H9 (cell line): ENCODE data around the gene LAMC1. TPM values are rescaled to one million over a fixed set of nuclear protein-coding genes. Genes with fewer than 3 reads are reported as not detected.

ENCODE experiments used
- DNase-seq: peaks from one replicate; pipeline ENCODE4 v3.0.0-alpha.2; 2017
- H2AFZ ChIP-seq: one replicate; pipeline ENCODE4 v1.6.1; 2013; ENCODE audit warnings: mild to moderate bottlenecking, low read length, control low read depth, moderate library complexity
- H2AK5ac ChIP-seq: 2 replicates; pipeline ENCODE4 v1.6.1; 2013; ENCODE audit warnings: low read length, control low read depth, mixed read lengths; ENCODE audit not compliant: insufficient read length
- H2BK120ac ChIP-seq: one replicate; pipeline ENCODE4 v1.6.1; 2013; ENCODE audit warnings: low read depth, mild to moderate bottlenecking, low read length, control low read depth, inconsistent platforms; ENCODE audit not compliant: poor library complexity, severe bottlenecking
- H2BK12ac ChIP-seq: 2 replicates; pipeline ENCODE4 v1.6.1; 2013; ENCODE audit warnings: low read length, control low read depth, mixed read lengths, low read depth; ENCODE audit not compliant: insufficient read length
- H2BK15ac ChIP-seq: 2 replicates; pipeline ENCODE4 v1.6.1; 2013; ENCODE audit warnings: low read depth, low read length, control low read depth
- H2BK20ac ChIP-seq: one replicate; pipeline ENCODE4 v1.6.1; 2013; ENCODE audit warnings: low read depth, mild to moderate bottlenecking, low read length, control low read depth, inconsistent platforms; ENCODE audit not compliant: poor library complexity, severe bottlenecking
- H2BK5ac ChIP-seq: 2 replicates; pipeline ENCODE4 v1.6.1; 2013; ENCODE audit warnings: low read length, control low read depth, mixed read lengths; ENCODE audit not compliant: insufficient read length
- H3K14ac ChIP-seq: 2 replicates; pipeline ENCODE4 v1.6.1; 2013; ENCODE audit warnings: low read length, control low read depth; ENCODE audit not compliant: insufficient read depth
- H3K18ac ChIP-seq: 2 replicates; pipeline ENCODE4 v1.6.1; 2013; ENCODE audit warnings: low read depth, mild to moderate bottlenecking, mixed read lengths, low read length, control low read depth; ENCODE audit not compliant: insufficient read length
- H3K23ac ChIP-seq: 2 replicates; pipeline ENCODE4 v1.6.1; 2013; ENCODE audit warnings: low read length, control low read depth, mixed read lengths, low read depth; ENCODE audit not compliant: insufficient read length
- H3K23me2 ChIP-seq: 2 replicates; pipeline ENCODE4 v1.6.1; 2013; ENCODE audit warnings: low read depth, mild to moderate bottlenecking, mixed read lengths, low read length, control low read depth; ENCODE audit not compliant: insufficient read length, poor library complexity, severe bottlenecking
- H3K27ac ChIP-seq: 2 replicates; pipeline ENCODE4 v1.5.1; 2013; ENCODE audit warnings: low read length, control low read depth, mixed read lengths, low read depth; ENCODE audit not compliant: insufficient read length
- H3K27me3 ChIP-seq: 2 replicates; pipeline ENCODE4 v1.6.1; 2013; ENCODE audit warnings: low read length, control low read depth, inconsistent platforms; ENCODE audit not compliant: insufficient read depth
- H3K4ac ChIP-seq: 2 replicates; pipeline ENCODE4 v1.6.1; 2013; ENCODE audit warnings: low read depth, mild to moderate bottlenecking, control low read depth, inconsistent platforms, low read length, moderate library complexity
- H3K4me1 ChIP-seq: 2 replicates; pipeline ENCODE4 v1.6.1; 2013; ENCODE audit warnings: low read length, control low read depth, inconsistent platforms; ENCODE audit not compliant: insufficient read depth
- H3K4me2 ChIP-seq: 2 replicates; pipeline ENCODE4 v1.6.1; 2013; ENCODE audit warnings: low read length, control low read depth, mixed read lengths; ENCODE audit not compliant: insufficient read length, insufficient read depth
- H3K56ac ChIP-seq: 2 replicates; pipeline ENCODE4 v1.6.1; 2013; ENCODE audit warnings: low read depth, mild to moderate bottlenecking, mixed read lengths, low read length, control low read depth; ENCODE audit not compliant: insufficient read length
- H3K79me1 ChIP-seq: 2 replicates; pipeline ENCODE4 v1.6.1; 2013; ENCODE audit warnings: low read depth, mild to moderate bottlenecking, moderate library complexity, low read length, control low read depth, inconsistent platforms; ENCODE audit not compliant: insufficient read depth, poor library complexity, severe bottlenecking
- H3K79me2 ChIP-seq: 2 replicates; pipeline ENCODE4 v1.6.1; 2013; ENCODE audit warnings: low read length, control low read depth, inconsistent platforms; ENCODE audit not compliant: insufficient read depth
- H3K9ac ChIP-seq: 2 replicates; pipeline ENCODE4 v1.6.1; 2013; ENCODE audit warnings: low read length, control low read depth, mixed read lengths; ENCODE audit not compliant: insufficient read length; ENCODE audit errors: extremely low read depth
- H3K9me3 ChIP-seq: one replicate; pipeline ENCODE4 v1.6.1; 2013; ENCODE audit warnings: low read depth, low read length, inconsistent platforms; ENCODE audit not compliant: control insufficient read depth
- H3T11ph ChIP-seq: one replicate; pipeline ENCODE4 v1.6.1; 2013; ENCODE audit warnings: mild to moderate bottlenecking, low read length, control low read depth, inconsistent platforms
- H4K20me1 ChIP-seq: one replicate; pipeline ENCODE4 v1.6.1; 2013; ENCODE audit not compliant: control insufficient read depth, insufficient read length, insufficient read depth
- H4K5ac ChIP-seq: 2 replicates; pipeline ENCODE4 v1.6.1; 2013; ENCODE audit warnings: low read depth, mild to moderate bottlenecking, mixed read lengths, low read length, control low read depth; ENCODE audit not compliant: insufficient read length
- H4K8ac ChIP-seq: replicated peaks from 2 replicates; pipeline ENCODE4 v1.6.1; 2013; ENCODE audit warnings: low read length, control low read depth, mixed read lengths, low read depth; ENCODE audit not compliant: insufficient read length
- H4K91ac ChIP-seq: 2 replicates; pipeline ENCODE4 v1.6.1; 2013; ENCODE audit warnings: low read depth, mild to moderate bottlenecking, moderate library complexity, mixed read lengths, low read length, control low read depth; ENCODE audit not compliant: insufficient read length
- H3K27ac Mint-ChIP-seq, 3 experiments: 2 replicates in 2 of 3; 3 replicates in 1 of 3; pipeline ENCODE4 v1.8.0; 2020 to 2021; ENCODE audit warnings: mixed read lengths in 3 of 3, mild to moderate bottlenecking in 1 of 3, moderate library complexity in 1 of 3
- H3K27me3 Mint-ChIP-seq: 2 replicates; pipeline ENCODE4 v1.8.0; 2021; ENCODE audit warnings: low read depth, mild to moderate bottlenecking, moderate library complexity, mixed read lengths
- H3K36me3 Mint-ChIP-seq, 3 experiments: 2 replicates in 2 of 3; 3 replicates in 1 of 3; pipeline ENCODE4 v1.8.0; 2020 to 2021; ENCODE audit warnings: low read depth in 3 of 3, mixed read lengths in 3 of 3; ENCODE audit not compliant: insufficient read depth in 1 of 3
- H3K4me1 Mint-ChIP-seq, 2 experiments: 2 replicates each; pipeline ENCODE4 v1.8.0; 2020; ENCODE audit warnings: mixed read lengths in 2 of 2
- H3K4me3 Mint-ChIP-seq, 2 experiments: 2 replicates in 1 of 2; 3 replicates in 1 of 2; pipeline ENCODE4 v1.8.0; 2020 to 2021; ENCODE audit warnings: mild to moderate bottlenecking in 2 of 2, mixed read lengths in 2 of 2, moderate library complexity in 1 of 2
- H3K9me3 Mint-ChIP-seq, 2 experiments: 2 replicates in 1 of 2; 3 replicates in 1 of 2; pipeline ENCODE4 v1.8.0; 2020; ENCODE audit warnings: mild to moderate bottlenecking in 2 of 2, mixed read lengths in 2 of 2, moderate library complexity in 1 of 2
- CTCF ChIP-seq: fragments of 200-600 bp; sonication (generic); conservative IDR thresholded peaks from 3 replicates; pipeline ENCODE4 v1.8.0; 2021; ENCODE audit warnings: antibody characterized with exemption, mild to moderate bottlenecking
- WGBS: extraction: QIAGEN DNeasy Blood & Tissue Kit; methylation state at CpG from one replicate; pipeline ENCODE4 v1.1.7; 2013; ENCODE audit warnings: missing lambda C conversion rate, low lambda C conversion rate, mixed read lengths; ENCODE audit not compliant: insufficient read length; ENCODE audit errors: extremely low coverage; 5-methylcytosine and 5-hydroxymethylcytosine counted together
- total RNA-seq: library from RNA; stranded (reverse); gene quantifications from 2 replicates; pipeline ENCODE4 v1.2.1, GENCODE V29; 2021

LAMC1 gene
- total RNA-seq, 1 experiment from 2014 or later: 96.2 TPM

GRCh38 chr1:183000167-183000962 is 22.9 kb upstream of the LAMC1 start:
- no peak overlapping the region for H3K4me2 ChIP-seq
- no peak overlapping the region for H2AK5ac ChIP-seq
- no peak overlapping the region for H3K27ac ChIP-seq
- H2BK15ac ChIP-seq: no peak overlapping the region
- H3K9ac ChIP-seq: no peak overlapping the region
- H4K8ac ChIP-seq: no peak overlapping the region
- no peaks in the 10 kb centered on the region for H3K23me2 ChIP-seq
- no peak overlapping the region for H3K56ac ChIP-seq
- H2BK20ac ChIP-seq: no peak overlapping the region
- no peak overlapping the region for H4K91ac ChIP-seq
- H3T11ph ChIP-seq: no peak overlapping the region
- H2BK12ac ChIP-seq: no peak overlapping the region
- Mint-ChIP-seq H3K4me1 (no peaks in the 10 kb centered on the region), H3K27me3 (no peaks in the 10 kb centered on the region), H3K4me3 (no peak overlapping the region), H3K36me3 (no peaks in the 10 kb centered on the region), H3K9me3 (no peaks in the 10 kb centered on the region), H3K27ac (no peak overlapping the region)
- H4K20me1 ChIP-seq: no peaks in the 10 kb centered on the region
- H3K4me1 ChIP-seq: no peaks in the 10 kb centered on the region
- no peak overlapping the region for H2BK5ac ChIP-seq
- no peak overlapping the region for H2BK120ac ChIP-seq
- TF ChIP-seq CTCF: no peak
- no peak overlapping the region for H4K5ac ChIP-seq
- no peak overlapping the region for H3K14ac ChIP-seq
- H3K4ac ChIP-seq: no peak overlapping the region
- no peaks in the 10 kb centered on the region for H3K79me2 ChIP-seq
- no peaks in the 10 kb centered on the region for H3K9me3 ChIP-seq
- WGBS: no CpG with 5 or more reads among the region's 4 CpGs
- no peaks in the 10 kb centered on the region for H3K27me3 ChIP-seq
- no peak overlapping the region for H2AFZ ChIP-seq
- no peak for DNase-seq
- H3K18ac ChIP-seq: no peak overlapping the region
- no peak overlapping the region for H3K23ac ChIP-seq
- no peaks in the 10 kb centered on the region for H3K79me1 ChIP-seq
